ENCODE results near the gene ENG. TPM values are rescaled to one million over a fixed set of nuclear protein-coding genes. Genes with fewer than 3 reads are reported as not detected.

The ENG gene
- total and polyA plus RNA-seq, 2 of the 8 experiments (the other 6 are each of a cell fraction or from before 2014, with no cell fraction given), result 1.8 to 4.4 TPM

DNA sequence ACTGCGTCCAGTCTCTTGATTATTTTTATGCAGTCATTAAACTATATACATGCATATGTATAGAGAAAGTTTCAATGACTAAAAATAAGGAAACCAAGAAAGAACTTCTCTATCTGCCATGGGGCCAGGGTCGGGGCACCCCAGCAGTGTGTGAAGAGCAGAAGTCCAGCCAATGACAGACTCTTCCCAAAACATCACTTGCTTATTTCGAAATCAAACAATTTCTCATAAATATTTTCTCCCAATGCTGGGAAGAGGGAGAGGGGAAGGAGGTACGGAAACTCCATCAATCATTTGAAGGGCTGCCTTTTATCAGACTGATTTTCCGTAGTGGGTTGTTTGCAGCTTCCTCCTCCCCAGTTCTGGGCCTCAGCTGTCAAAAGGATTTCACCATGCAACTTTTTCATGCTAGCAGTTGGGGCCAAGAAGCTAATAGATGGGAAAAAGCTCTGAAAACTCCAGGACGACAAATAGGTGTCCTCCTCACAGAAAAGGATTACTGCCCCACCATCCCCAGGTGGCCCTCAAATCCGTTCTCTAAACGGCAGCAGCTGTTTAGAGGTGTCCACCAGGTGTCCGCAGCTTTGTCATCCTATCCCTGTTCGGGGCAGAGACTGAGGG is 52.4 kb downstream of the ENG start (continued):
- peak; percentile 91; the same call in 1 of the 2 replicates for TF ChIP-seq TCF12 (IDR thresholded peaks at IDR 0.05; ENCODE audit: low read depth, low read length)
- TF ChIP-seq GABPA (IDR thresholded peaks at IDR 0.05; ENCODE audit: borderline replicate concordance, insufficient read depth, low read length), result no peak
- TF ChIP-seq EZH2 (IDR thresholded peaks at IDR 0.05; ENCODE audit: low read depth, low read length, severe bottlenecking), result no peak
- TF ChIP-seq MAX (IDR thresholded peaks at IDR 0.05), result 0 out of 2 replicates have a peak, but pooled peaks have one; percentile 51
